Gastroesophageal sphincter (tissue), 4 donors: Measurements from ENCODE around the gene FAM222B. TPM values are rescaled to one million over a fixed set of nuclear protein-coding genes. Genes with fewer than 3 reads are reported as not detected.

Source experiments
- ATAC-seq: fragments of 150-250 bp; one replicate; pipeline ENCODE4 v1.9.1; 2016; ENCODE audit warnings: mild to moderate bottlenecking, moderate library complexity
- H3K27ac ChIP-seq, 4 donors: fragments of 200-600 bp; sonication (generic) in 3 of 4; 1 replicate in 3 of 4; 2 replicates in 1 of 4; pipeline ENCODE4 v1.5.1; 2016 to 2019
- H3K27me3 ChIP-seq: fragments of 200-600 bp; sonication (generic); one replicate; pipeline ENCODE4 v1.5.1; 2019
- H3K36me3 ChIP-seq, 2 donors: fragments of 200-600 bp; sonication (generic); one replicate each; pipeline ENCODE4 v1.5.1; 2019; ENCODE audit warnings: control low read depth in 1 of 2
- H3K4me1 ChIP-seq, 3 donors: fragments of 200-600 bp; sonication (generic); 1 replicate in 2 of 3; 2 replicates in 1 of 3; pipeline ENCODE4 v1.5.1; 2016 to 2019; ENCODE audit warnings: control low read depth in 2 of 3
- H3K4me3 ChIP-seq, 2 donors: fragments of 200-600 bp; sonication (generic); one replicate each; pipeline ENCODE4 v1.5.1; 2019; ENCODE audit warnings: mild to moderate bottlenecking in 1 of 2, moderate library complexity in 1 of 2
- H3K9me3 ChIP-seq, 3 donors: fragments of 200-600 bp; sonication (generic); one replicate each; pipeline ENCODE4 v1.5.1; 2017 to 2019; ENCODE audit warnings: control low read depth in 2 of 3
- CTCF ChIP-seq, 4 experiments: fragments of 200-600 bp in 2 of 4; fragments of 450-650 bp in 2 of 4; sonication (generic) in 1 of 4; IDR thresholded peaks; one replicate each; pipeline ENCODE4 v1.5.1; 2017 to 2019; ENCODE audit warnings: antibody characterized with exemption in 4 of 4, mild to moderate bottlenecking in 2 of 4, moderate library complexity in 2 of 4
- EP300 ChIP-seq: sonication (generic); formaldehyde crosslinking; IDR thresholded peaks from one replicate; pipeline ENCODE4 v1.6.1; 2017; ENCODE audit warnings: antibody characterized with exemption, mild to moderate bottlenecking
- POLR2A ChIP-seq, 2 donors: fragments of 450-650 bp; IDR thresholded peaks; one replicate each; pipeline ENCODE4 v1.6.1; 2017; ENCODE audit warnings: antibody characterized with exemption in 2 of 2, mild to moderate bottlenecking in 2 of 2, moderate library complexity in 1 of 2
- POLR2AphosphoS5 ChIP-seq: sonication (generic); formaldehyde crosslinking; IDR thresholded peaks from one replicate; pipeline ENCODE4 v1.6.1; 2017; ENCODE audit warnings: antibody characterized with exemption
- WGBS, 2 donors: methylation state at CpG; one replicate each; pipeline ENCODE4 v1.1.5; 2018; ENCODE audit warnings: low coverage in 1 of 2; 5-methylcytosine and 5-hydroxymethylcytosine counted together
- total RNA-seq, 4 donors: library from RNA; depleted of rRNA; stranded (reverse); fragments of >200 nt; gene quantifications; one replicate each; pipeline ENCODE4 v1.1.0, GENCODE V29; 2016

Gene FAM222B
- total RNA-seq, 4 donors from 2014 or later: 15.5 to 47.6 (median 21.6) TPM

GRCh38 chr17:28760601-28761562 lies 81.7 kb downstream of the FAM222B start:
- 38 to 52% methylated on average over 7 of the region's 9 CpGs for WGBS, 2 donors
- Histone ChIP-seq H3K4me1 (peaks cover 0 to 28% (median 7%) of the 10 kb centered on the region in 3 donors), H3K9me3 (no peaks in the 10 kb centered on the region), H3K27ac (peak overlapping the region in 3 of 4 donors; percentile 4 to 20 (median 7)), H3K4me3 (no peak overlapping the region), H3K27me3 (no peaks in the 10 kb centered on the region), H3K36me3 (peaks cover 0 to 65% of the 10 kb centered on the region in 2 donors)
- TF ChIP-seq CTCF (IDR thresholded peaks at IDR 0.05) (no peak), POLR2AphosphoS5 (no peak), POLR2A (IDR thresholded peaks at IDR 0.05) (no peak), EP300 (no peak)
- ATAC-seq: no peak

GRCh38 chr17:28759256-28759865 lies 83.2 kb downstream of the FAM222B start:
- Histone ChIP-seq H3K4me3 (no peak overlapping the region), H3K36me3 (peaks cover 0 to 50% of the 10 kb centered on the region in 2 donors), H3K4me1 (peaks cover 0 to 28% (median 7%) of the 10 kb centered on the region in 3 donors), H3K27me3 (no peaks in the 10 kb centered on the region), H3K9me3 (no peaks in the 10 kb centered on the region), H3K27ac (no peak overlapping the region)
- ATAC-seq: no peak
- TF ChIP-seq POLR2AphosphoS5: no peak
- no peak for TF ChIP-seq CTCF (IDR thresholded peaks at IDR 0.05)
- TF ChIP-seq EP300: no peak
- TF ChIP-seq POLR2A (IDR thresholded peaks at IDR 0.05): no peak
- 94 to 100% methylated on average over 2 to 6 of the region's 18 CpGs for WGBS, 2 donors

- no peaks in the 10 kb centered on the region for H3K27me3 ChIP-seq
- peaks cover 0 to 23% (median 7%) of the 10 kb centered on the region in 3 donors for H3K4me1 ChIP-seq
- peaks cover 0 to 48% of the 10 kb centered on the region in 2 donors for H3K36me3 ChIP-seq
- WGBS, 2 donors: 100% methylated on average over 4 of the region's 32 CpGs; no CpG with 5 or more reads in 1 of the 2 donors
- TF ChIP-seq POLR2A (IDR thresholded peaks at IDR 0.05) (no peak), POLR2AphosphoS5 (no peak), EP300 (no peak), CTCF (IDR thresholded peaks at IDR 0.05) (no peak)
- no peaks in the 10 kb centered on the region for H3K9me3 ChIP-seq
- ATAC-seq: no peak
- H3K4me3 ChIP-seq: no peak overlapping the region
- no peak overlapping the region for H3K27ac ChIP-seq
Observed at GRCh38 chr17:28758411-28759121, 84.0 kb downstream of the FAM222B start.

- H3K9me3 ChIP-seq: no peaks in the 10 kb centered on the region
- H3K27me3 ChIP-seq: no peaks in the 10 kb centered on the region
- no peak for TF ChIP-seq POLR2AphosphoS5
- TF ChIP-seq EP300: no peak
- no peak for TF ChIP-seq CTCF (IDR thresholded peaks at IDR 0.05)
- TF ChIP-seq POLR2A (IDR thresholded peaks at IDR 0.05): no peak
- no peak for ATAC-seq
- peaks cover 0 to 48% of the 10 kb centered on the region in 2 donors for H3K36me3 ChIP-seq
- WGBS, 2 donors: 71 to 72% methylated on average over 3 to 5 of the region's 5 CpGs
- no peak overlapping the region for H3K27ac ChIP-seq
- peaks cover 0 to 10% (median 6%) of the 10 kb centered on the region in 3 donors for H3K4me1 ChIP-seq
- no peak overlapping the region for H3K4me3 ChIP-seq
Observed at GRCh38 chr17:28756049-28756804, 86.4 kb downstream of the FAM222B start.
